GM12801 (cell line): ENCODE results near the gene GRM1.

Experiments
- CTCF ChIP-seq: IDR thresholded peaks from one replicate; pipeline ENCODE4 v1.5.1; 2011; ENCODE audit warnings: control low read depth; ENCODE audit not compliant: insufficient read length; ENCODE audit errors: extremely low read depth

Gene GRM1

GRCh38 chr6:146460941-146461340 is 432.1 kb downstream of the GRM1 start:
- TF ChIP-seq CTCF = no peak

- no peak for TF ChIP-seq CTCF
Observed at GRCh38 chr6:146470091-146470770, 441.4 kb downstream of the GRM1 start.

GRCh38 chr6:146472918-146473317 is 444.1 kb downstream of the GRM1 start:
- no peak for TF ChIP-seq CTCF

- no peak for TF ChIP-seq CTCF
Observed at GRCh38 chr6:146481527-146481926, 452.7 kb downstream of the GRM1 start.

- no peak for TF ChIP-seq CTCF
Observed at GRCh38 chr6:146484411-146484810, 455.5 kb downstream of the GRM1 start.
